GM12801 (cell line): ENCODE measurements around the gene SLIT3.

Experiments
- CTCF ChIP-seq: IDR thresholded peaks from one replicate; pipeline ENCODE4 v1.5.1; 2011; ENCODE audit warnings: control low read depth; ENCODE audit not compliant: insufficient read length; ENCODE audit errors: extremely low read depth

The SLIT3 gene

DNA sequence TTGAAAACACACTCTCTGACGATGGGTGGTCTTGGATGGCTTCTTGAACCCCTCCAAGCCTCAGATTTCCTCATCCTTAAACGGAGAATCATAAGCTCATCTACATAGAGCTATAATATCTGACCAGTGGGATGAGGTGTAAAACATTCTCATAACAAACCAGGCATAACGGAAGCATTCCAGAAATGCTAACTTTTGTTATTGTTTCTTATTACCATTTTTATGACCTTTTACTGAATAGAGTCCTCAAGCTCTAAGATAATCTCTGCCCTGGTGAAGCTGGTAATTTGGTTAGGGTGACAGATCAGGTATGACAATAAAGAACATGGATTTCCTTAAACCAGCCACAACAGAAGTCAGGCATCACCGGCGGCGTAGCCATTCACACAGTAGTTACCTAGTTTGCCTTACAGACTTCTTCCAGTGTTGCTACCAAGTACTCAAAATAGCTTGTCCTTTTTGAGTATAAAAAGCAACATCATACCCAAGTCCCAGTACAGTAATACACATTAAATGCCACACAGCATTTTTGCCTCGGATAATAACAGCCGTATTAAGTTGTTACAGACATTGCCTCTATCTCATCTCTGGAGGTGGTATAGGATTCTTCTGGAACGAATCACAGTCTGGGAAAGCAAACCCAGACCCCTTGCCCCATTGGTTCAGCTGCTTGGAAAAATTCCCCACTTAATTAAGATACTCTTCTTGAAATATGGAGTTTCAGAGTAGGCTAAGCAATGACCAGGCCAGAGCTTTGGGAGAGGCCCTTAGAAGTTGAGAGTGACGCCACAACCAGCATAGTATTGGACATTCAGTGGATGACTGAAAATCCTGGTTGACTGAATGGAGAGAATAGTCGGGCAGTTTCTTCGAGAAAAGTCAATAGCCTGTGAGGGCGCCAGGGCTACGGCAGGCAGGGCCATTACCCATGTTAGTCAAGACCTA is 252.5 kb downstream of the SLIT3 start:
- TF ChIP-seq CTCF: no peak

- TF ChIP-seq CTCF: no peak
Observed at GRCh38 chr5:169044962-169045361, 256.0 kb downstream of the SLIT3 start.

GRCh38 chr5:169041180-169041579 is 259.8 kb downstream of the SLIT3 start:
- TF ChIP-seq CTCF: no peak

DNA sequence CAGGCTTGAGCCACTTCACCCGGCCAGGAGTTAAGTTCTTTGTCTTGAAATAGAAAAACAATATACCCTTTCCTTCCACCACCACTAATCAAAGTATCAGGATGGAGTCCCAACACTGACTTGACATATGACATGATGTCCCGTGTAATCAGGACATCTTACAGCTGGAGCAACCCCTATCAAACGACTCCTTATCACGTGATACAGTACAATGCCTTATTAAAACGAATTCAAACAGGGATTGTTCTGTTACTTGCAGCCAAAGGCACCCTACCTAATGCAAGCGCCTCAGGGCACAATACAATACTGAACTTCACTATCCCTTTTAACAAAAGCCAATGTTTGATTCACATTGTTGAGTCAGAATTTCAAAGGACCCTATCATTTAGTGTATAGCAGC is 261.3 kb downstream of the SLIT3 start:
- no peak for TF ChIP-seq CTCF

DNA sequence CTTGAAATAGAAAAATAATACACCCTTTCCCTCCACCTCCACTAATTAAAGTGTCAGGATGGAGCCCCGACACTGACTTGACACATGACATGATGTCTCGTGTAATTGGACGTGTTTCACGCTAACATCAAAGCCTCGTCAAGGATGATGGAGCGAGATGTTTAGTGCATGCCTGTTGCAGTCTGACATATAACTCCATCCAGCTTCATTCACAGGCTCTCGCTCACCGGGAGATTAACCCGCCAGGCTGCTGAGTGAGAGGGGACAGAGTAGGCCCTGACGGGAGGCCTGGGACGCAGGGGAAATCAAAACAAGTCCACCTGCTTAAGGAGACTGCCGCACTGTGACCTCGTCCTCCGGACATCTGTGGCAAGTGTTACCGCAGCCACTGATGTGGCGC is 263.5 kb downstream of the SLIT3 start:
- no peak for TF ChIP-seq CTCF

DNA sequence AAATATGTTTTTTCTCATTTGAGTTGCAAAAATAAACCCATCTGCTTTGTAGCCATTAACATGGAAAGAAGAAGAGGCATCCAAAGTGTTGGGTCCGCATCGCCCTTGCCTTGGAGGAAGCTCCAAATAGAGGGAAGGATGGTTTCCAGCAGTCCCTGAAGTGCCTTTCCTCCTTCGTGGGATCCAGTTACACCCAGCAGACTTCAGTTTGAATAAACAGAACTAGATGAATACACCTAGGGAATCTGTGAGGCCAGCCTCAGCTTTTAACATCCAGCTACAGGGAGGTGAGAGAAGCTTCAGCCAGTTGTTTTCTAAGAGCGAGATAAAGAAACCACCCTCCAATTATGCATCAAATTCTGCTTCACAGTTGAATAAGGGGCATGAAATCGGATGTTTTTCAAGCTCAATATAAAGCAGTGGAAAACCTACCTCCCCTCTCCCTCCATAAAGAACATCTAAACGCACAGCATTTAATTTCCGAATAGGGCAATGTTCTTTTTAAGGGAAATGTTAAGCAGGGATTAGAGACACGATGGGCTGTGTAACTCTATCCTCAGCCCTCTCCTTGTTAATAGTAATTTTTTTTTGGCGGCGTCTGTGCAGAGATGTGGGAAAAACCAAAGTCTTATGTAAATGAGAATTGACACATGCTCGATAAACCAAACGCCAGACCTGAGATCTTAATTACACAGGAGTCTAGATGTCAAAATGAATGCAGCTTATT is 264.7 kb downstream of the SLIT3 start:
- no peak for TF ChIP-seq CTCF

- TF ChIP-seq CTCF: no peak
Observed at GRCh38 chr5:169029661-169030274, 271.2 kb downstream of the SLIT3 start.
